Stimulated activated CD8-positive, alpha-beta memory T cell treated with anti-CD3 and anti-CD28 coated beads, Interleukin-15, amount 100 ng/mL, for 48 hours (primary cell): ENCODE data around the gene EPHB2.
"Not testable (repeated sequence)": the region's sequence is repeated elsewhere in the genome, so short reads cannot be mapped to it uniquely, and the experiment has no call there.

Experiments used
- DNase-seq, 2 donors: peaks; one replicate each; pipeline ENCODE4 v3.0.0-alpha.2; 2020; ENCODE audit warnings: low read depth in 2 of 2

The EPHB2 gene

DNA sequence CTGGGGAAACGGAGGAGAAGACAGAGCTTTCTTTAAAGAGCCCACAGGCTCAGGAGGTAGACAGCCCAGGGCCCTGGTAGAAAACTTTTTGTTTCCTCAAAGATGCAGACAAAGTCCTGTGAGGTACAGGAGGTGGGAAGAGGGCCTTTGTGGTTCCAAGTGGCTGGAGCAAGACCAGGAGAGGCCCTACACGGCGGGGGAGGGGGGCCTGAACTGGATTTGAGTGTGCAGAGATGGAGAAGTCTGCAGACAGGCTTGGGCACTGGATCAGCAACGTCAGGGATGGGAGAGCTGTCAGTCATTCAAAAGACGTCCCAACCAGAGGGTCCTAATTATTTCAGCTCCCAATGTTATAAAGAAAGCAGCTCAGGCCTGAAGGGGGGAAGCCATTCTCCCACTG, 126.2 kb downstream of the EPHB2 start:
- no peak for DNase-seq

DNA sequence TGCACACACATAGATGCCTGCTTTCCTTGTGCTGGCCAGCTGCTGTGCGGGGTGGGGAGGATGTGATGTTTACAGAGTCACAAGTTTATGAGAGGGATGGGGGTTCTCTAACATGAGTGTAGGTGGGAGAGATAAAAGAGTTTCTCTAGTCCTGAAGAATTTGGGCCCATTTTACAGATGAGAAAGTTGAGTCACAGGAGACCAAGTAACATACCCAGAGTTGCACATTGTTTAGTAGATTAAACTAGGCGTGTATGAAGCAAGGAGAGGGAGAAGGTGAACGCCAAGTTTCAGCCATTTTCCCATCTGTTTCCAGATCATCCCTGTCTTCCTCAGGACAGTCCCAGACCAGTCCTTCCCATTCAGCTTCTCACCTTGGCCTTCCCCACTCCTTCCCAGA, 126.7 kb downstream of the EPHB2 start:
- no peak for DNase-seq

DNA sequence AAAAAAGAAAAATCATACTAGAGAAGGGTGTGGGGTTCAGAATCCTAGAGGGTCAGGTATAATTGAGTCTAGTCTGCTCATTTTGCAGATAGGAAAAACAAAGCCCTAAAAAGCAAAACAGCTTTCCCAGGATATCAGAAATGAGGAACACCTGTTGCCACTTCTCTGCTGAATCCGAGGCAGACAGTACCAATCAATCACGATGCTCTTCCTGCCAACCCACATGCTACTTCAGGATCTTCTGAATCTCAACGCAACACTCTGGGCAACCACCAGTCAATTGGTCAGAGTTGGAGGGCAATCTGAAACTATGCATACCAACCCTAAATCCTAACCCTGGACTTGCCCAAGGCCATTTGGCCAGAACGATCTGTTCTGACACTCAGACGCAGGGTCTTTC, 128.3 kb downstream of the EPHB2 start:
- no peak for DNase-seq

DNA sequence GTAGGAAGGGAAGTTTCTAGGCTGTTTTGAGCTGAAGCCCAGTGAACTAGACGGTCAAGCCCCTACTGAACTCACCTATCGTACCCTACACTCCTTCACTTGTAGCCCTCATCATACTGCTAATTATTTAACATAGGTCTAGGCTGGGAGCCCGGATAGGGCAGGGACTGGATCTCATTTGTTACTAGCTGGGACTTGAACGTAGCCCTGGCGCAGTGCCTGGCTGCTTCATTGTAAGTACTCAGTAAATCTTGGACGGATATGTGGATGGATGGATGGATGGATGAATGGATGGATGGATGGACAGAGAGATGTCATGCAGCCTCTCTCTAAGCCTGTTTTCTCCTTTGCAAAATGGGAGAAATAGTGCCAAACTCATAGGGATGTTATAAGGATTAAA, 129.2 kb downstream of the EPHB2 start:
- no peak for DNase-seq

- no peak for DNase-seq
Measured at GRCh38 chr1:22841142-22841541, 130.5 kb downstream of the EPHB2 start.

- DNase-seq, result no peak
Measured at GRCh38 chr1:22841860-22842281, 131.2 kb downstream of the EPHB2 start.

GRCh38 chr1:22843441-22844183, 133.0 kb downstream of the EPHB2 start:
- DNase-seq, result not testable (repeated sequence)

DNA sequence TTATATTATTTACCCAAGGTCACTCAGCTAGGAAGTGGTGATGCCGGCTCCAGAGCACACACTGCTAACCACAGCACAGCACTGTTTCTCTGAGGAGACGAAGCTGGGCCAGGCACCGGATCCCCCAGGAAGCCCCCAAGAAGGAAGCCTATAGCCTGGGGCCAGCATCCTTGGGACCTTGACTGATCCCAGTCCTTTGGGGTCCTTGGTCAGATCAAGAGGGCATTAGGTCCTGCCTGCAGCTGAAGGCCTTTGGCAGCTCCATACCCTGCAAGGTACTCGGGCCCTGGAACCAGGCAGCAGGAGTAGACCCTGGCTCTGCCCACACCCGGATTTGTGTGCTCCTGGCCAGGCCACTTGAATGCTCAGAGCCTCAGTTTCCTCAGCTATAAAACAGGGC, 134.0 kb downstream of the EPHB2 start:
- DNase-seq, result no peak

DNA sequence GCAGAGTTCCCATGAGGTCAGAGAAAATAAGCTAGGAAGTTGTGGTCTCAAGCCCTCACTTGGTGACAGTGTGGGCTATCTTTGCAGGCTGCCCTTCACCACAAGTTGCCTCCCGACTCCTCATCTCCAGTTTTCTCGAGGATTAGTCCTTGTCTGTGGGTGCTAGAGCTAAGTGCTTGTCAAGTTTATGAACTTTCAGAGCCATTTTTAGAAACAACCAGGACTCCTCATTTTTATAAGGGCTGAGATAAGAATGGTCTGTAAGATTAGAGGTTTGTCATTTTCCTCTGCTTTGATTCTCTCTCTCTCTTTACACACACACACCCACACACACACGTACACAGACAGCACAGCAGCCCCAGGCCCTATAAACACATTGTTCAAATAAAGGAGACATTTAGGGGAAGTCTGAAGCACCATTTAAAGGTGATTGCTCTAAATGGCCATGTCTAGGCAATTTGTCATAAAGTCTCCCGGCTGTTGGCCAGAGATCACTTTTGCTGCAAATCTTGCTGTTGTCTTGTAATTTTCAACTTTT, 134.8 kb downstream of the EPHB2 start:
- no peak for DNase-seq

GRCh38 chr1:22846458-22846857, 135.8 kb downstream of the EPHB2 start:
- no peak for DNase-seq

GRCh38 chr1:22847249-22847648, 136.6 kb downstream of the EPHB2 start:
- DNase-seq, result no peak

DNA sequence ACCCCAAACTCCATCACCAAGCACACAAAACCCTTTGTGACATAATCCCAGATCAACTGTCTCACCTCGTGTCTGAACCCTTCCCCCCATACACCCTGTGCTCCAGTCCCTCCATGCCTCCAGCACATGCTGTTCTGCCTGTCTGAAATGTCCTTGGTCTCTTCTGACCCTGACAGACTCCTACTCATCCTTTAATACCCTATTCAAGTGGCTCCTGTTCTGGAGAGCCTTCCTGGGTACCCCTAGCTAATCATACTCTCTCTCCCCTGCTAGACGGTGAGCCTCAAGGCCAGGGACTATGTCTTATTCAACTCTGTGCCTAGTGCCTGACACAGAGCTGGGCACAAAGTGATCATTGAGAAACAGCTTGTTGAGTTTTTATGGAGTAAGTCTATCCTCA, 137.1 kb downstream of the EPHB2 start:
- DNase-seq, result no peak

DNA sequence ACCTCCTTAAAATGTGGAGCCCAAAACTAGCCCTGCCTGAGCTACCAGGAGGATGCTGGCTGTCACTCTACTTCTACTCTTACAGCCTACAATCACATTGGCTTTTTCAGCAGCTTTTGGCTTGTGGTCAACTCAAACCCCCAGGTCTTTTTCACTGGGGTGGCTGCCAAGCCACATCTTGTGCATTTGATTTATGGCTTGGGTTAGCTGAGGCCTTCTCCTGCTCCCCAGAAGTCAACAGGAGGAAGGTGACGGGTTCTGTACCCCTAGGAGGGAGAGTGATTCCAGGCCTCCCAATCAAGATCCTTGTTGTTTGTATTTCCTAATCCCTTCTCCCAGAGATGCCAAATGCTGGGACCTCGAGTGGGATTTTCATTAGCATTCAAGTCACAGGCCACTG, 137.8 kb downstream of the EPHB2 start:
- DNase-seq, result no peak

GRCh38 chr1:22849770-22850169, 139.1 kb downstream of the EPHB2 start:
- no peak for DNase-seq

DNA sequence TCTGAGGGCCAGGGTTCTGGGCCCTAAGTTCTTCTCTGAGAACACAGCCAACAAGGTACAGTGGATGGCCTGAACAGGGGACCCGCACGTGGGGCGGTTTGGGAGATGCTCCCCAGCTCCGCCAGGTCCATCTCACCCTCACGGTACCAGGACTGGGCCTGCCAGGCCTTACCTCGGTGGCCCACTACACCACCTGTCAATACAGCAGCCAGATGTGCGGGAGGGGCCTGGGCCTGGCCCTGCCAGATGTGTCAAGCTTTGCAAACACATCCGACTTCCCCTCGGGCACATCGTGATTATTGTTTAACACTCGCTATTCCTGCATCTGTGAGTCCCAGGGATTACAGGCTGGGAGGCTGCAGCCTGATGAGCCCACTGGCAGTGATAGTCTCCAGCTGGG, 139.6 kb downstream of the EPHB2 start:
- no peak for DNase-seq

- no peak for DNase-seq
Measured at GRCh38 chr1:22850681-22851080, 140.0 kb downstream of the EPHB2 start.

DNA sequence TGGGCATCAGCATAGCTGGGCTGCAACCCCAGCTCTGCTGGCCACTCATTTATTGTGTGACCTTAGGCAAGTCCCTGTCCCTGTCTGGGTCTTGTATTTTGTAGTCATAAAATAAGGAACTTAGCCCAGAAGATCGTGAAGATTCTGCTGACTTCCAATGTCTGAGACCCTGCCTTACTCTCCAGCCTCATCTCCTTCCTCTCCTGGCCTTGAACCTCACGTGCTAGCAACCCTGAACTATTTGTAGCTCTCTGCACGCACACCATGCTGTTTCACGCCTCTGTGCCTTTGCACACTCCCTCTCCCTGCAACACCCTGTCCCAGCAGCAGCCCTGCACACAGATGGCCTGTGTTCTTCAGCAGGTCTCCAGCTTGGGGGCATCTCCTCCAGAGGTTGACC, 140.9 kb downstream of the EPHB2 start:
- no peak for DNase-seq

DNA sequence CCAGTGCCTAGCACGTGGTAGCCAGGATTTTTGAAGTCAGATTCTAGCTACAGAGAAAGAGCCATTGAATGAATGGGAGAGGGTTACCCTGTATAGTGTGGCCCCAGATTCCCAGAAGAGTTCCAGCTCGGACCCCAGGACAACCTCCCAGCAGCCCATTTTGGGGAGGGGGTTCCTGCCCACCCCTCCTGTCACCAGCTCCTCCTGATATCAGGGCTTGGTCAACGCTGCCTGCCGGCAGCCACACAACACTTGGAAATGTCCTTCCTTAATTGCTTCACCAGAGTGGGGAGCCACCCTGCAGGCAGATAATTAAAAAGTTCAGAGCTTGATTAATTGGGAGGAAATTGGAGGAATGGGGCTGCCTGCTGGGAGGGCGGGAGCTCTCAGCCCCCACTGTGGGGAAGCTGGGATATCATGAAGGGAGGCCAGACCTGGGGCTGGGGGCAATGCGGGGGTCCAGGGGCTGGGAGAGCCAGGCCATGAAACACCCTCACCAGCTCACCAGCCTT, 141.6 kb downstream of the EPHB2 start:
- no peak for DNase-seq

DNA sequence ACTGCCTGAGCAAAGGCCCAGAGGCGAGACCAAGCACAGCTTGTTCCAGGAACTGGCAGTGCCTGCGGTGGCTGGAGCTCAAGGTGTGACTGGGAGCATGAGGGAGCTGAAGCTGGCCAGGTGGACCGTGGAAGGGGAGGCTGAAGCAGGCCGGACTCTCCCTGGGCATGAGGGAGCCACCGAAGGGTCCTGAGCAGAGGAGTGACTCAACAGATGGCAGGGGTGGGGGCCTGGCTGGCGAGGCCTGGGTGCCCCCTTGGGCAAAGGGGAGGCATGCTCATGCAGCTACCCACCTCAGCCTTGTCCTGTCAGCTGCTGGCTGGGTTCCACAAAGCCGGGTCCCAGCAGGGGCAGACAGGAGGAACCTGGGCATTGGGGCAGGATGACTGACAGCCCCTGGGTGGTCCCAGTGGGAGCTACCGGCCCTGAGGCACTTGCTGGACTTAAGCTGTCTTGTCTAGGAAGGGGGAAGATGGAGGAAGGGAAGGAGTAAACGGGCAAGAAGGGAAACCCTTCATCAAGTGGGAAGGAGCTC, 143.1 kb downstream of the EPHB2 start:
- DNase-seq, result no peak

GRCh38 chr1:22854688-22855565, 144.3 kb downstream of the EPHB2 start:
- no peak for DNase-seq

GRCh38 chr1:22855668-22856606, 145.3 kb downstream of the EPHB2 start:
- no peak for DNase-seq
